CD4-positive, alpha-beta T cell treated with Interferon gamma for 1 hour (primary cell): ENCODE results near the gene SLC36A1.
"Not testable (repeated sequence)": the region's sequence is repeated elsewhere in the genome, so short reads cannot be mapped to it uniquely, and the experiment has no call there.

Experiments
- DNase-seq: peaks from one replicate; pipeline ENCODE4 v3.0.0-alpha.2; 2020

Gene SLC36A1

DNA sequence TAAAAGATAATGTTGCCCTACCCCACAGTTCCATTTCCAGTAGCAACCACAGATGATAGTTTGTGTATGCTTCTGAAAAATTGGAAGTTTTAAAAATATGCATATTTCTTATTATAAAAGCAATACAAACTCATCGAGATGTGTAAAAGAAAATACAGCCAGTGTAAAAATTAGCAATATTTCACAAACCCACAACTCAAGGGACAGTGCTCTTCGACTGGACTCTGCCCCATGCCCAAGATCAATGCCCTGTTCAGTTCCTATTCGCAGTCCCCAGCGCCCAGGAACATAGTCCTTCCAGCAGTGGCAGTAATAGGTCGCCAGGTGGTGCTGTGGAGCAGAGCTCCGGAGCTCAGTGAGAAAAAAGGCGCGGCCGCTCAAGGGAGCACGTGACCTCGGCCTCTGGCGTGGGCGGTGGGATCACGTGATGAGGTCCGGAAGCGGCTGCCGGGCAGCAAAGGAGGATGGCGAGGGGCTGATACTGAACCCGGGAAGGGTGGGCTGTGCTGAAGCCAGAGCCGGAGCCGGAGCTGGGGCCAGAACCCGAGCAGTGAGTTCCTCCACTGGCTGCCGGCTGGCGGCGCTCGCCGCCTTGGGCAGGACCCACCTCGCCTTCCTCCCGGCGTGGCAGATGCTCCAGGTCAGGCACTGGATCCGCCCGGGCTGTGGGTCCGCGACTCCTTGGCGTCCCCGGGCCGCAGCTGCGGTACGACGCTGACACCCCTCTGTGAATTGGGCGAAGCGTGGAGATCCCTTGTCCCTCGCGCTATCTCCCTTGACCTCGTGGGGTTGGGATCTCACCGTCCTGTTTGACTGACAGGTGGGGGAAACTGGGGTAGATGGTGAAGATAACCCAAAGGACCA, at the start of gene SLC36A1:
TSS of gene SLC36A1 (plus strand) at position 430 of the 864 bp plus-strand sequence. CDS start 11,190 bp downstream, outside the sequence.
- peak; percentile 90 for DNase-seq

DNA sequence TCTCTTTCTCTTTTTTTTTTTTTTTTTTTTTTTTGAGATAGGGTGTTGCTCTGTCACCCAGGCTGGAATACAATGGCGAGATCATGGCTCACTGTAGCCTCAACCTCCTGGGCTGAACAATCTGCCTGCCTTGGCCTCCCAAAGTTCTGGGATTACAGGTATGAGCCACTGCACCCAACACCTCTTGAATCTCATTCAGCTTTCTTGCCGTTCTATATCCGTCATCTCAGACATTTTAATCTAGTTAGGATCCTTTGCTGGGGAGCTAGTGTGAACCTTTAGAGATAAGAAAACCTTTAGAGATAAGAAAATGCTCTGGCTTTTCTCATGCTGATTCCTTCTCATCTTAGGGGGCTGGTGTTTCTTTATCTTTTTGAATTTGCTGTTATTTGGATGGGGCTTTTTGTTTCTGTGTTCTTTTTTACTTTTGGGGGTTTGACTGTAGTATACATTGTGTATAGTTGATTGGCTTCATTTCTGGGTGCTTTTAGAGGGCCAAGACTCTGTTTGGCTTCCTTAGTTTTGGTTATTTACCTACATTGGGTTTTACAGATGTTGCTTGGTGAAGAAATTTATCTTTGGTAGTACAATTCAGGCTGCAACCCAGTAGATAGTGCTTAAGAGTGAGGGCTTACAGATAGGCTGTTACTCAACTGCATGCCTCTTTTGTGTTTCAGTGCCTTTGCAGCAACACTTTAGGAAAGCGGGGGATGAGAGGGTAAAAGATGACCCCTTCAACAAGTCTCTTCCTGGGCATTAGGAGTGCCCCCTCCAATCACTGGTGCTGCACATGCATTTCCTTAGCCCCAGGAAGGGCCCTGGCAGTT, 41.9 kb upstream of the SLC36A1 start:
- no peak for DNase-seq

DNA sequence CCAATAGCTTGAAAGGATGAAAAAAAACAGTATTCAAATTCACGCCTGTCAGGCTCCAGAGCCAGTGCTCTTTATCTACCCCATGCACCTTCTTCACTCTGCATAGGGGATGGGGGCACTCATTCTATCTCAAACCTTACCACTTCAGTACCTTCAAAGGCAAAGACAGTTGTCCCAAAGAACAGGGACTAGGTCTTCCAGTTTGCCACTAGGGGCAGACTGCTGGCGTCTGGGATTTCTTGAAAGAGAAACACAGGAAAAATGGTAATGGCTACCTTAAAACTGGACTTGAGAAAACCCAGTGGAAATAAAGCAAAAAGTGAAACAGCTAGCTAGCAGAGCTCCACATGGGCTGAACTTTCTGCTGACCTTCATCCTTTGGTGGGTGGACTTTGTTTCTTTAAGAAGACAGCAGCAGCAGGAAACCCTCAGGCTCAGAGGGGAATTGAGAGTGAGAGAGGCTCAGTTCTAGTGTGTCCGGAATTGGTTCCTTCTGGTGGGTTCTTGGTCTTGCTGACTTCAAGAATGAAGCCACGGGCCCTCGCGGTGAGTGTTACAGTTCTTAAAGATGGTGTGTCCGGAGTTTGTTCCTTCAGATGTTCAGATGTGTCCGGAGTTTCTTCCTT, 41.0 kb upstream of the SLC36A1 start:
- DNase-seq = no peak

DNA sequence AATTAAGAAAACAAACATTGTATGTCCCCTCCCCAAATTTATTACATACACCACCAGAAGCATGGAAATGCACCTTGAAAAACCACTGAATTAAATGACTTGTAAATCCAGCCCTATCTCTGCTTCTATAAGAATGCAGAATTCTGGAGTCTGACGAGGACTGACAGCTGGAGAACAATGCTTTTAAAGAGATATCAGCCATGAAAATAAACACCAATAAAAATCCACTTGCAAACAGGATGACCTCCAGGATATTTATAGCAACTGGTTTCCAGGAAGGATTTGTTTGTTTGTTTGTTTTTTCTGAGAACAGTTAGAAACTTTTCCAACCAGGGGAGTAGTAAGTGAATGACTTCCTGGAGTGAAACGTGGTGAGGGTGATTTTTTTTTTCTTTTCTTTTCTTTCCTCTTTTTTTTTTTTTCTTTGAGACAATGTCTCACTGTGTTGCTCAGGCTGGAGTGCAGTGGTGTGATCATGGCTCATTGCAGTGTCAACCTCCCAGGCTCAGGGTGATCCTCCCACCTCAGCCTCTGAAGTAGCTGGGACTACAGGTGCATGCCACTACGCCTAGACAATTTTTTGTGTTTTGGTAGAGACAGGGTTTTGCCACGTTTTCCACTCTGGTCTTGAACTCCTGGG, 38.7 kb upstream of the SLC36A1 start:
- no peak for DNase-seq

DNA sequence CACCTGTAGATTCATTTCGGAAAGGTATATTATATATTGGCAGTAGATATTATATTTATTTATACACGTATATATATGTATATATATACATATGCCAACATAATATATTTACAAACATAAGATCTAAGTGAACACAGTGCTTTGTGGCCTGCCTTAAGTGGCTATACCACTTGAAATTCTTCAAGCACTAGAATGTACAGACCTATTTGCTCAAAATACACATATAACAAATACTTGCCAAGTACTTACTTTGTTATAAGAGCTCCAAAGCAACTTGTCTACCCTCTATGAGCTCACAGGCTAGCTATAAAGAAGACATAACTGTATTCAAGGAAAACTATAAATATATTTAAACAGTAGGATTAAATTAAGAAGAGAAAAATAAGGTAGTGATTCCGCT, 33.6 kb upstream of the SLC36A1 start:
- no peak for DNase-seq

DNA sequence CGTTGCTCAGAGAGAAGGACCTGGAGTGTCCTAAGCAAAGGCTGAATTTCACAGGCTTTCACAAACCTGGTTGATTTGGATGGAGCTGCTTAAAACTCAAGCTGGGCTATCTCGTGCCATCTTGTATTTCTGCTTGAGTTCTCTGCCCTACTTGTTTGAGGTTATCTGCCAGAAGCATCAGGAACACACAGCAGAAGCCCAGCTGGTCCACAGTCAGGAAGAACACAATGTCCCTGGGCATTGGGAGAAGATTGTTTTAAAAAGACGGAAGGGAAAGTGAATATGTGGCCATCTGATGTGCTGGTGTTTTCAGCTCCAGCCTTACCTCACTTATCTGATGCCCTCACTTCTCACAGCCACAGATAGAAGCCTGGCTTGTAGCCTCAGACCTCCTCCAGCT, 32.9 kb upstream of the SLC36A1 start:
- DNase-seq = no peak

DNA sequence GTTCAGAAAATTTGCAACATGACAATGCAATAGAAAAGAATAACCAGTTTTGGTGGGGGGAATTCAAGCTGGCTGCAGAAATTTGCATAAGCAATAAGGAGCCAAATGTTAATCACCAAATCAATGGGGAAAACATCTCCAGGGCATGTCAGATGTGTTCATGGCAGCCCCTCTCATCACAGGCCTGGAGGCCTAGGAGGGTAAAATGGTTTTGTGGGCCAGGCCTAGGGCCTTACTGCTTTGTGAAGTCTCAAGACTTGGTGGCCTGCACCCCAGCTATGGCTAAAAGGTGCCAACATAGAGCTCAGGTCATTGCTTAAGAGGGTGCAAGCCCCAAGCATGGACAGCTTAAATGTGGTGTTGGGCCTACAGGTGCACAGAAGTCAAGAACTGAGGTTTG, 29.7 kb upstream of the SLC36A1 start:
- DNase-seq = no peak

DNA sequence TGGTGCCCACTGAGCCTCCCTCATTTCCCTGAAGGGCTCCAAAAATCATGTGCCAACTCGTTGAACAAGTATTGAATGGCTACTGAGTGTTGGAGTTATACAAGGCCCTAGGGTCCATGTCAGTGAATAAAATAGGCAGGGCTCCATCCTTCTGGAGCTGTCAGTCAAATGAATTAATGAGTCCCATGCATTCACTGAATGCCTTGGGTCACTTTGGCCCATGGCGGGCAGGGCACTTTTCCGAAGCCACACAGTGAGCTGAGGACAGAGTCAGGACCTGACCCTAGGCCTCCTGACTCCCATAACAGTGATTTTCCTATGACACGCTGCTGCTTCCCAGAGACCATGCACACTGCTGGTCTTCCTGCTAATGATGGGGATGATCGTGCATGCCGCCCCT, 27.3 kb upstream of the SLC36A1 start:
- no peak for DNase-seq

DNA sequence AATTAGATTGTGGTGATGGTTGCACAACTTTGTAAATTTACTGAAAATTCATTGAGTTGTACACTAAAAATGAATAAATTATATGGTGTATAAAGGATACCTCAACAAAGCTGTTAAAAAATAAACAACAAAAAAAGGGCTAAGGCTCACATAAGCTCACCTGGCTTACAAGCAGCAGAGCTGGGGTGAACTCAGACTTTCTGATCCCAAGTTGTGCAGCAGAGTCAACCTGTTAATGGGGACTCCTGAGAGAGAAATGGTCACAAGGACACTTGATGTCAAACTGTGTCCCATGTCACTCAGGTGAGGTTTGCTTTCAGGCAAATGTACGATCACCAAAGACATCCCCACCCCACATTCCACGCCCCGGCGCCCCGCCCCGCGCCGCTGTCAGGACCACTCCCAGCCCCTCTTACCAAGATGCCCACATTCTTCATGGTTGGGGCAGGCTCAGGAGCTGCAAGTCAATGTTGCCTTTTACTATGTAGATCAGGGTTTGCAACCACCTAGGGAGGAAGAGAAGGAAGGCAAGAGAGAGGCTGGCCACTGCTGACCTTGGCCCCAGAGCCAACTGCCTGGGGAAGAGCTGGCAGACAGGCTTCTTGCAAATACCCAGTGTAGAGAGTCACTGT, 22.4 kb upstream of the SLC36A1 start:
- no peak for DNase-seq

DNA sequence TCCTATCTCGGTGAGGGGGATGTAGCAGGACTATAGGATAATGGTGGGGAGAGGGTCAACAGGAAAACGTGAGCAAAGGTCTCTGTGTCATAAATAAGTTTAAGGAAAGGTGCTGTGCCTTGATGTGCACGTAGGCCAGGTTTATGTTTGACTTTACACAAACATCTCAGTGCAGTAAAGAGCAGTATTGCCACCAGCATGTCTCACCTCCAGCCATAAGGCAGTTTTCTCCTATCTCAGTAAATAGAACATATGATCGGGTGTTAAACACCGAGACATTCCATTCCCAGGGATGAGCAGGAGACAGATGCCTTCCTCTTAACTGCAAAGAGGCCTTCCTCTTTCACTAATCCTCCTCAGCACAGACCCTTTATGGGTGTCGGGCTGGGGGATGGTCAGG, 21.1 kb upstream of the SLC36A1 start:
- DNase-seq = not testable (repeated sequence)

DNA sequence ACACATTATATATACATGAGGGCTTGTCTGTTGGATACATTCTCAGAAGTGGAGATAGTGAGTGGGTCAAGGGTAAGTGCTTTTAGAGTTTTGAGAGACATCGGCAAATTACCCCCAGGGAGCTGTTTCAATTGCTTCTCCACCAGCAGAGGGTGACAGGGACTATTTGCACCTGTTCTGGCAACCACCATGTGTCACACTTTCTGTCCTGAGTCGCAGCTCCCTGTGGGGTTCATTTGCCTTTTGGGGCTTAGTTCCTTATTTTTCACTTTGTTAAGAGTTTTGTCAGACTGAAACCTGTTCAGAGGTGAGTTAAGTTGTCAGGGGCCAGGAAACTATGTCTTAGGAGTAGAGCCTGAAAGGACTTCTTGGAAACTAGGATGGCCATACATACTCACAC, 20.1 kb upstream of the SLC36A1 start:
- DNase-seq = peak; percentile 3

DNA sequence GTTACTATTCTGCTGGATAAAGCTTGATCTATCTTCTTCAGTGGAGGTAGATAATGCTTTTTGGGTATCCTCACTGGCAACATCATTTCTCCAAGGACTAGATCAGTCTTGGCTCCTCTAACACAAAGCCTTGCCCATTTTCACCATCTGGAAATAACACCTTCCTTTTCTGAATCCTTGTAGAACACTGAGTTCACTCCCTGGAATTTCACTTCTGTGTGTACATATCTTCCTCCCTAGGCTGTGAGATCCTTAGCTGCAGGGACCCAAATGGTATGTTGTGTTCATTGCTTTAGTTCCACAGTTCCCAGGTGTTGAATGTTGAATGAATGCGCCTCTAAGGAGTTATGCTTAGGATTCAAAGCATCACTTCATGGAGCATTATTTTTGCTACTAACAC, 16.7 kb upstream of the SLC36A1 start:
- no peak for DNase-seq

DNA sequence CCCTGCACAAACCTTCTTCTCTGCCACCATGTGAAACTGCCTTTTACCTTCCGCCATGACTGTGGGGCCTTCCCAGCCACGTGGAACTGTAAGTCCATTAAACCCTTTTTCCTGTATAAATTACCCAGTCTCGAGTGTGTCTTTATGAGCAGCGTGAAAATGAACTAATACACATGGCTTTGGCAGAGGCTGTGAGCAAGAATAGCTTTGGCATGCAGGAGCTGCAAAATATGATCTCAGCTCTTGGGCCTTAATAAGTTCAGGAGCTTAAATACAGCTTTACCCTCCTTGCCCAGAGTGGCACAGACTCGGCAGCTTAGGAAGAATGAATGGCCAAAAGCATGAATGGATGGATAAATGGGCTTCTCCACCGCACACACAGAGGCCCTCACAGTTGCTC, 15.7 kb upstream of the SLC36A1 start:
- DNase-seq = no peak

DNA sequence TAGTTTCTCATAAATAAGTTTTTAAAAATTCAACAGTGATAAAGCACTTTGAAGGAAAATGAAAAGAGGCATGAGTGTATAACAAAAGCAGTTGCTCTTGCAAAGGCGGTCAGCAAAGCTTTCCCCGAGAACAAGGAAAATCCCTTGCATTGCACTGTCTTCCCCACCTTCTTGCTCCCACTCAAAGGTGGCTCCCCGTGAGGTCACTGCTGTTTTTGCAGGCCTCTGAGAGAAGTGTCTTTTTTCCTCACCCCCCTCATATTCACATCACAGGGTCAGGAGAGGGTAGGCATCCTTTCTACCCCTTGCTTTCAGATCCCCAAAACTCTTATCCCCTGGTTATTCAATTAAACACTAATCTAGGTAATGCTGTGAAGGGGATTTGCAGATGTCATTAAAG, 15.2 kb upstream of the SLC36A1 start:
- no peak for DNase-seq

DNA sequence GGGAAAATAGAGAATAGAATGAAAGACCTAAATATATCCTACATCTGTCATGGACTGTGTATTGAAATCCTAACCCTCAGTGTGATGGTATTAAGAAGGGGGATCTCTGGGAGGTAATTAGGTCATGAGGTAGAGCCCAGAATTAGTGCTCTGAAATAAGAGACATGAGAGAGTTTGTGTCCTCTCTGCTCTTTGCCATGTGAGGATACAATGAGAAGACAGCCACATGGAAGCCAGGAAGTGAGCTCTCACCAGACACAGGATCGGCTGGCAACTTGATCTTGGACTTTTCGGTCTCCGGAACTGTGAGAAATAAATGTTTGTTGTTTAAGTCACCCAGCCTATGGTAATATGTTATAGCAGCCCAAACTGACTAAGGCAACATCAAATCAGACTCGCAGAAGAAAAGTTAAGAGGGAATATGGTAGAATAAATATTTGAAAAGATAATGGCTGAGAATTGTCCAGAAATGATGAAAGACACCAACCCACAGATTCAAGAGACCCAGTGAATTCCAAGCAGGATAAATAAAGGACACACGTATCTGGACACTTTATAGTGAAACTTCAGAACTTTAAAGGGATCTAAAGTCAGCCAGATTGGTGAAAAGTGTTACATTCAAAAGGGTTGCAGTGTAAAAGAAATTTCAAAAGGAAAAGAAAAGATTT, 12.7 kb upstream of the SLC36A1 start:
- DNase-seq = no peak

DNA sequence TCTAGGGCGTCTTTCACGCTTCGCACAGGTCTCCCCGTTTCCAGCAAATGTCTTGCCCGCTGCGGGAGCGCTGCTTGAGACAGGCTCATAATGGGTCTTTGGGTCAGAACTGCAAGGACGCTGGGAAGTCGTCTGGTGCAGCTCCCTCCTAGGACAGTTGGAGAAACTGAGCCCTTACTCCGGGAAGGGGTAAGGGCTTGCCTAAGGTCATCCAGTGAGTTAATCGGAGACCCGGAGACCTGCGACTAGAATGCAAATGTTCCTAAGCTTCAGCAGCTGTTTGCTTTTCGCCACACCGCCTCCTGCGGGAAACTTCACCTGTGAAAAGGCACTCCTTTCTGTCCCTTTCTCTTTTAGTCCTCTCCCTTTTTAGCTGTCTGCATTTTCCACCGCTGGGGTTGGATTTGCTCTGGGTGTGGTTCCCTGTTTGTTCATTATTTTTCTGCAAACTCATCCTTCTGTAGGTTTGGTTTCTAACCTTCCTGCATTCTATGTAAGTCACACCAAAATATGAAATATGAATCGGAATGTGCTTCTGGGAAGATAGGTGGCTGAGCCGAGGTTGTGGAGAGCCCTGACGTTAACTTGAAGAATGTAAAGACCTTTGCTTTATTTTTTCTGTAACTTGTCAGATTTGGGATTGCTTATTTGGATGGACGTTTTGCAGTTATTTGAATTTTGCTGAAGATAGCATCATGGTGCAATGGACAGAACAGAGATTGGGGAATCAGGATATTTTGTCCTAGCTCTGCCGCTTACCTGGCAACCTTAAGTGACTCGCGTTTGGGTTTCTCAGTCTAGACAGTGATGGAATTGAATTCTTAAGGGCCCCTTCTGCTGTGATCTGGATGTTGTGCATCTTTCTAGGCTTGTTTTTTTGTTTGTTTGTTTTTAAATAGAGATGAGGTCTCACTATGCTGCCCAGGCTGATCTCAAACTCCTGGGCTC, 909 bp downstream of the SLC36A1 start:
- DNase-seq = peak; percentile 7

DNA sequence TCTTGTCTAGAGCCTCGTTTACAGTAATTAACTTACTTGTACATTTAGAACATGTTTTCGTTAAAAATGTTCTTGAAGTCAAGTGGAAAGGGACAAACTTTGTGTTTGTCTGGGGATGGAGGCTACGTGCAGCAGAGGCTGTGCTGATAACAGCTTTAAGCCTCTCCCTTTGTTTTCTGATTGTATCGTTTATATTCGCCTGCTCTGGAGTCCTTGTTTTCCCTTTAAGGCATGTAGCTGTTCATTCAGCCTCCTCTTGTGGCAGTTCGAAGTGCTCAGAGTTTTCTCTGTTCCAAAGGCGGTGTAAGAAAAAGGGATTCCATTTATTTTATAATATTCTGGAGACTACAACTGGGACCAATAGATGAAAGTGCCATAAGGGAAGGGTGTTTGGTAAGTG, 1.9 kb downstream of the SLC36A1 start:
- DNase-seq = no peak

DNA sequence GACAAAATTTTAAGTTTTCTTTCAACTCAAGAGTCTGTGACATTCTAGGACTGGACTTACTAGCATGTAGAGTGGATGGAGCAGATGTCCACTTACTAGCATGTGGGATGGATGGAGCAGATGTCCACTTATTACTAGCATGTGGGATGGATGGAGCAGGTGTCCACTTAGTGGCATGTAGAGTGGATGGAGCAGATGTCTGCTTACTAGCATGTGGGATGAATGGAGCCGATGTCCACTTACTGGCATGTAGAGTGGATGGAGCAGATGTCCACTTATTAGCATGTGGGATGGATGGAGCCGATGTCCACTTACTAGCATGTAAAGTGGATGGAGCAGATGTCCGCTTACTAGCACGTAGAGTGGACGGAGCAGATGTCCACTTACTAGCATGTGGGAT, 2.4 kb downstream of the SLC36A1 start:
- DNase-seq = no peak

DNA sequence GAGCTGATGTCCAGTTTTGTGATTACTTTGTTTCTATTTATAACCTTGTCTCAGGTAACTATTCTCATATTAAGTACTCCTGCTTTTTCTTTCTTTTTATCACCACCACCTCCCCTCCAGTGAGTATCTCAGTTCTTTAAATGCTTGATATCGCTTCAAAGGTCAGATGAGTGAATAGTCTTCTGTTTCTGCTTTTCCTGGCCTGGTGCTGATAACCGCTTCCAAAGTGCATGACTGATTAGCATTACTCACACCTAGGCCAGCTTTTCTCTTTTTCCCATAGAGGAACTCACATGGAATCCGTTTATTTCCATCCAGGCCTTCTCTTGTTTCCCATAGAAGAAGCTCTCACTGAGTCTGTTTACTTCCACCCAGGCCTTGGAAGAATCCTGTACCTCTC, 3.2 kb downstream of the SLC36A1 start:
- DNase-seq = no peak

DNA sequence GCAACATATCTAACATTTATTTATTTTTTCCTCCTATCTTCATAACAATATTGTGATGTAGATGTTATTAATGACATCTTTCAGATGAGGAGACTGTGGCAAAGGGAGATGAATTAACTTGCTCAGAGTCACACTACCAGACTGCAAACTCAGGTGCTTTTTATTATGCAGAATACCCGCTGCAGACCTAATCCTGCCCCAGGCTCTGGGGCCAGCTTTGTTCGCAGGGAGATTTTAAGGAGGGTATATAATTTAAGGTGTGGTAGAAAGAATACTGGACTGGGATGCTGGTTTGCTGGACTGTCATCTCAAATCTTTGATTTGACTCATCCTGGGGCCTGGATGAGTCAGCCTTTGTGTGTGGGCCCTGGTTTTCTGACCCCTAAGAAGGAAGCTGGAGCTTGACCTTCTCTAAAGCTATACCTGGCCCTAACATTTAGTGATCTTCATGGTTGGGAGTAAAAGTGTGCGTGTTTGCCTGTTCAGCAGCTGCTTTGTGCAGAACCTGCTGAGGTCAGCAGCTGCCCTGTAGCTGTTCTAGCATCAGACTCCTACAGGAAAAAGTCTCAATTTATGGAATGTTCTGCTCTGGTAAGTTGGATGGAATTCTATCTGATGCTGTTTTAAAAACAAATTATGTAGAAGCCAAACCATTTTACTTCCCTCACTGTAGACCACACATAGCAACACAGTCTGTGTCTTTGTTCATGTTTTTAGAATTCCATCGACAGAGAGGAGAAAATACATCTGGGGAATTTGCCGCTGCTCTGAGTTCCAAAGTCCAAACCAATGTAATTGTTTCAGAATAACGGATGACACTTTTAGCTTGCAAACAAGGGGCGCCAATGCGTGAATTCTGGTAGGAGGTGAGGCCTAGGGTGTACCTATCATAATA, 4.5 kb downstream of the SLC36A1 start:
- no peak for DNase-seq
